OCI-M1 (cell line): ENCODE results near the gene PAK1.

Source experiments
- DNase-seq: peaks from one replicate; lab custom pipeline; 2025; lab: John Stamatoyannopoulos, UW

PAK1 gene

DNA sequence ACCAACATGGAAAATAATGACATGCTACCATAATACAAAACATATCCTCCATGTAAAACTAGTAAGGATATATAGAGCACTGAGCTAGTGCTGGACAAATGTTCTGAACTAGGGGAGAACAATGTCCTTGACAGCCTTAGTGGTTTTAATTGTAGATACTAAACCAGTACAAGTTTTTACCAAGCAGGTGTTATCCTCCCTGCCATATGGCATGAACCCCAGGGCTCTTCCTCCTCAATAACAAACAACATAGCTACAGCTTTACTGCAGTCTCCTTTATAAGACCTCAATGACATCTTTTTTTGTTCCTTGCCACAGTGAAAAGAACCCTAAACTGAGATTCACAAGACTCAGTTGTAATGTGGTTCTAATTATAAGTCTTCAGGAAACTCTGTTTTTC lies 102.2 kb downstream of the PAK1 start:
- no peak for DNase-seq

DNA sequence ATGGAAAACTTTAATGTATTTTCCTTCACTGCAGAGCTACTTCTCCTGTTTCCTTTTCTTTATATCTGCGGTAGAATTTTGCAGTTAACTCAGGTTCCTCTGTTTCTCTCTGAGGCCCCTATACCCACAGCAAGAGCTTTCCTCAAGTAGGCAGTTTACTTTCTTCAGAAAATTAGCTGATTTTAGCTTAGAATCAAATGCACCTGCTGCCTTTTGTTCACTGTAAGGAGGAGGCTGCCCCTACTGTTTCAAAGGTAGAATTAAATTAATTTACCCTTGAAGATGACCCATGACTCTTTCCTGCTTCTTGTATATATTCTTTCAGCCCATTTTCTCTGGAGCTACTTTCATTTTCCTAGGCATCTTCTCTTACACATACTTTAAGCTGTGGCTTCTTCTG lies 103.7 kb downstream of the PAK1 start:
- peak; percentile 74 for DNase-seq

DNA sequence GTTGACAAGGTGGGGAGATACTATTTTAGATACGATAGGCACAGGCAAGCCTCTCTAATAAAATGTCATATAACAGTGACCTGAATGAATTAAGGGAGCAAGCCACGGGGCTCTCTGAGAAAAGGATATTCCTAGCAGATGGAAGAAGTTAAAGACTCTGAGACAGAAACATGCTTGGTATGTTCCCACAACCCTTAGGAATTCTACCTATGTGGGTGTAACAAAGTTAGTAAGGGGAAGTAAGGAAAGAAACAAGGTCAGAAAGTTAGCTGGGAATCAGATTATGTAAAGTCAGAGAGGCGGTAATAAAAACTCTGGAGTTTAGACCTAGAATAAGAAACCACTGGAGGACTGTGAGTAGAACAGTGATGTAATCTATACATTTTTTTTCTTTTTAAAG lies 112.7 kb downstream of the PAK1 start:
- DNase-seq: no peak

DNA sequence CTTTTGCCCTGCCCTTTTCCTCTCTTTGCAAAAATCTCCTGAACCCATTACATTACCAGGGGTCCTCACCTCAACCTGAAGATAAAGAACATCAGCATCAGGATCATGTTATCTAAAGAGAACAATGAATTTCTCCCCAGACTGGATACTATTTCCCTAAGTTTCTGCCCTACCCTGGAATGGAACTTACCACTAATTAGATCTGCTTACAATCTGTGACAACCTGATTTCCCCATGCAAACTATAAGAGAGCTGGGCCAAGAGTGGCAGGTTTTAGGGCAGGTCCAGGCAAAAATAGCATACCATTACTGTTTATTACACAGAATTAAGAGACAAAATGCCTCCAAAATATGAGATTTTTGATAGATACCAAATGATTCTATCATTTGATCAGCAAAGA lies 114.4 kb downstream of the PAK1 start:
- DNase-seq: no peak

DNA sequence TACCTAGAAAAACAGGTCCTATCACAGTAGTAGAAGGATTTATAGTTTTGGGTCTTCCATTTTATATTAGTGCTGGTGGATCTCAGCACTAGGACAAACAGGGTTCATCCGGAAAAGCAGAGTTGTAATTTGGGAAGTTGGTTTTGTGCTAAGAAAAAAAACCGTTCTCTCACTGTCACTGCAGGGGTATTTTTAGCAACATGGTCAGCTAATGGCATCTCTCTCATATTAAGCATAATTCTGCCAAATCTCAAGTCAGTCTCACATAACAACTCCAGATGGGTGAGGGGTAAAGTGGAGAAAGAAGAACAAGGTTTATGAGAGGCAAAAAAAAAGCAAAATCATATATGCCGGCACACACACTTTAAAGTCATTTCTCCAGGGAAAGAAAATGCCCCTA lies 120.8 kb downstream of the PAK1 start:
- no peak for DNase-seq

DNA sequence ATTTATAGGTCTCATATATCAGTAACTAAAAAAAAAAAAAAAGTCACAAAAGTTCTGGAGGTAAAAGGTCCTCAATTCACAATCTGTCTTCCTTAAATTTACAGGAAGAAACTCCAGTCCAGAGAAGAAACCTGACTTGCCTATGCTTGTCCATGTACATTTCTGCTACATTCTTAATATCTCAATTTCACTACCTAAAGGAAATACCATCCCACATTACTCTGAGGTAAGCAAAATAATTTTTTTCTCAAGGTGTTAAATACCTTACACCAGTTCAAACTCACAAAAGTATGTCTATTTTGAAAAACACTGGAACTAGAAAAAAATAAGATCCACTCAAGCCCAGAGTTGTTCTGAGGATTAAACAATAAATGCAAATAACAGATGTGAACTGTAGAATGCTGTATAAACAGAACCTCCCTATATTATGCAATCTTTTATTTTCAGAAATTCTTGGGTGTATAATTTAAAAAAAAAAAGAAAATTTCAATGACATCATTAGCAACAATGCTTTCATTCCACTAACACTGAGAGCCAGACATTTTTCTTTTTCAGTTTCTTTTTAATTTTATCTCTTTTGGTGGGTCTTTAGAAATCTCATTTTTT lies 122.5 kb downstream of the PAK1 start:
- no peak for DNase-seq

DNA sequence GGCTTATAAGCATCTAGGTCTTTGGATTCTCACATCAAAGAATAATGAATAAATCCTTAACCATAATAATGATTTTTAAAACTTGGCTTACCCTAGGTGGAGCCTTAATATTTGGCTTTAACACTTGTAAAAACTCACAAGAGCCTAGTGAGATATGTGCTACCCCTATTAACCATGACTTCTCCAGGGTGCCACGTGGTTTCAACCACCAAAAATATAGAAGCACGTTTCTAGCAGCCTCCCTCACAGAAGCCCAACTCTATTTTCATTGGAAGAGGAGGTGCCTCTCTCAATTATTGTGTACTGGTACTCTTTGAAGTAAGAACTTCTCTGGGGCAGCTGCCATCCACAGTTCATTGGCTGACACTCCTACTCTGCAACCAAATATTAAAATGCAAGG lies 125.9 kb downstream of the PAK1 start:
- no peak for DNase-seq

DNA sequence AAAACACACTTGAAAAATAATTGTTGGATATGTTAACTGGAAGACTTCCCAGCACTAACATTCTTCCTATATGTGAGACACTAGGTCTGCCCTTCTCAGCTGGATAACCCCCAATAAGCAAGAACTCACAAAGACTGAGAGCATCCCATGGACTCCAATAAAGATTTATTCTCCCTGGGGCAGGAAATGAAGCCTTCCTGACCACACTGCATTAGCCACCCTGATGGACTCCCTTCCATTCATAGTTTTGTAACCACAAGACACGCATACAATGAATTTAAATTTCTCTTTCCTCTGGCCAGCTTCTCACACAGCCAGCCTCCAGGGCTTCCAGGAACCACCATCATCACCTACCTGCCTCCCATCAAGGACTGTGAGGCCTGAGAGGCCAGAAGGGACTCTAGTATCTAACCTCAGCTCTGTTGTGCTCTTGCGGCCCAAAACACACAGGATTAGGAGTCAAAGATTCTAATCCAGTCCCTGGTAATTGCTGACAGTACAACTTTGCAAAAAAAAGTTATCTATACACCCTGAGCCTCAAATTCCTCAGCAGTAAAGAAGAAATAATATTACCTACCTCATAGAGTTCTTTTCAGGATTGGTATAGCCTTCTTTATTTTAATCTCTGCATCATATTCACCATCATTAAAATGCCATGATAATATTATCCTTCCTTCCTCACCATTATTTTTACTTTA lies 126.8 kb downstream of the PAK1 start:
- no peak for DNase-seq

DNA sequence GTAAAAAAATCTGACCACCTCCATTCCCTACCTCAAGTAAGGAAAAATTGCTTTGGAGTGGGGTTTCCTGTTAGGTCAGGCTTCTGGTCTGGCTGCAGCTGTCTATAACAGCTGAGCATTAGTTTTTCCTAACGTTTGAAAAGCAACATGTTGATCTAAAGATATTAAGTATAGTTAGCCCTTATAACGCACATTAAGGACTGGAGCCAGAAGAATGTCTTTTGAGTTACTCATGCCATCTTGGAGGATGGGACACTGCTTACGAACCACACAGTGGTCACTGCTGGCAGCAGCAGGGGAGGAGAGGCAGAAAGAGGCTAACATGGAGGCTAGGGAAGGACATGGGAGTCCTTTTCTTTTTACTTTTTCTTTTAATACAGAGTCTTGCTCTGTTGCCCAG lies 128.3 kb downstream of the PAK1 start:
- no peak for DNase-seq

DNA sequence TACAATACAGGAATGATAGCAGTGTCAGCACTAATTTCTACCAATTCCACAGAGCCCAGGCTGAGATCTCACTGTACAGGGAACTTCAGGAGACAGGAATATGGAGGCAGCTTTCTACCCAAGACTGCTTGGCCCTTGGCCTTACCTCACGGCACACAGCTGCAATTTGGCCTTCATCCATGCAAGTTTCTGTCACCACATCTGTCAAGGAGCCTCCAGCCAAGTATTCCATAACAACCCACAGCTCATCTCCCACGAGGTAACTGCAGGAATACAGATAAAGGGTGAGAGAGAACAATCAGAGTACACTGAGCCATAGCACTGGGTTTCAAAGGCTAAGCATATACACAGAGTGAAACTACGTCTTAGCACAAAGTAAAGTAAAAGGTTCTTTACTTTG lies 133.4 kb downstream of the PAK1 start:
- DNase-seq: no peak

DNA sequence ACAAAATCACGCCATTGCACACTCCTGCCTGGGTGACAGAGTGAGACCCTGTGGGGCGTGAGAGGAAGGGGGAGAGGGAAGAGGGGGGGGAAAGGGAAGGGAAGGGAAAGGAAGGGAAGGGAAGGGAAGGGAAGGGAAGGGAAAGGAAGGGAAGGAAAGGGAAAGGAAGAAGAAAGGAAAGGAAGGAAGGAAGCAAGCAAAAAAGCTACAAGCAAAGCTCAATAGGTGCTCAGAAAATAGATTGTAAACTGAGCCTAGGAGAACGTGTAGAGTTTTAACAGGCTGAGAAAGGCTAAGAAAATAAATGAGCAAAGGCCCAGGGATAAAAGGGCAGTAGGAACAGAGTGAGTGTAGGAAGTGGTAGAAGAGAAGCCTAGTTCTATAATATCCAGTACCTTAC lies 141.6 kb downstream of the PAK1 start:
- DNase-seq: no peak

DNA sequence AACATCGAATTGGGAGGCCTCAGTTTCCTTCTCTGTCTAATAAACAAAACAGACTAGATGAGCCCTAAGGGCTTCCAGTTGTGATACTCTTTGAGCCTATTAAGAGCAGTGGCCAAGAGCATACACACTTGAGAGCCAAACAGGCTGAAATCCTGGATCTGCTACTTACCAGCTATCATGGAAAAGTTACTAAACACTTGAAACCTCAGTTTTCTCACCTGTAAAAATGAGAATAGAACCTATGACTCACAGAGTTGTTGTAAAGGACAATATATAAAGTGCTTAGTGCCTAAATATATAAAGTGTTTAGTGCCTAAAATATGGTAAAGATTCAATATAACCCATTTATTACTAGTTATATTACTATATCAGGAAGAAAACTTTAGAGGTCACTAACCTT lies 148.7 kb downstream of the PAK1 start:
- DNase-seq: no peak

DNA sequence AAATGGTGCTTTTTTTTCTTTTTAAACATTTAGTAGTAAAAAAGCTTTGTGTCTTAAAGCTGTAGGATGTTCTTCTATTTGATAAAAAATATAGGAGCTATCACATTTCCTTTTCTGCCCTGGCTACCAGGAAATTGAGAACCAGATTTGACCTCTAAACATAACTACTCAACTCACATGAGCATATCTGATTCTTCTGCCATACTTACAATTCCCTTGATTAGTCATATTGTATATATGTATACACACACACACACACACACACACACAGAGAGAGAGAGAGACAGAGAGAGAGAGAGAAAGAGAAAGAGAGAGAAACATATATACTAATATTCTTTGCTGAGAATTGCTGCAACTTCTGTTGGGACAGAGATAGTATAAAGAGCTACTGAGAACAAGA lies 149.4 kb downstream of the PAK1 start:
- no peak for DNase-seq

DNA sequence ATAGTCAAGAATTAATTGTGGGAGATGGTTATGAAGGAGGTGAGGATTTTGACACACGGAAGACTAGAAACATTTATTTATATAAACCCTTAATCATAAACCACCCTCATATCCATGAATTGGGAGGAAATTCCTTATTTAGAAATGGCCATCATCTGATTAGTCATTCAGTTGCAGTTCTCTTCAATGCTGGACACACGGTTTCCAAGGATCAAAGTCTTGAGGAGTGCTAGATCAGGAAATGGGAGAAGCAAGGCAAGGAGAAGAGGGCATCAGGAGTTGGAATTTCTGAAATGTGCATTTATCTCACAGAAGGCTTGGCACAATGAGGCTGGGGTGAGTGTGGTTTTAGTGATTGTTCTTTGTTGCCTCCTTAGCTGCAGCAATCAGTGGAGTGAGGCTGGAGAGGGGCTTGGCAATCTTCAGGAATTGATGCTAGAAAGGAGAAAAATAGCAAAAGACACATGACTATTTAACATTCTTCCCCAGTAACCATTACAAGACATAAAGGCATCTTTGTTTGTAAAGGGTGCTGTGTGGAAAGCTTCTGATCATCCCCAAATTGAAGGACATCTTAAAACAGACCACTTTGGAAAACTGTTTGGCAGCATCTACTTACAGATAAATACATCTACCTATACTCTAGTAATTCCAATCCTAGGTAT lies 150.8 kb downstream of the PAK1 start:
- no peak for DNase-seq

DNA sequence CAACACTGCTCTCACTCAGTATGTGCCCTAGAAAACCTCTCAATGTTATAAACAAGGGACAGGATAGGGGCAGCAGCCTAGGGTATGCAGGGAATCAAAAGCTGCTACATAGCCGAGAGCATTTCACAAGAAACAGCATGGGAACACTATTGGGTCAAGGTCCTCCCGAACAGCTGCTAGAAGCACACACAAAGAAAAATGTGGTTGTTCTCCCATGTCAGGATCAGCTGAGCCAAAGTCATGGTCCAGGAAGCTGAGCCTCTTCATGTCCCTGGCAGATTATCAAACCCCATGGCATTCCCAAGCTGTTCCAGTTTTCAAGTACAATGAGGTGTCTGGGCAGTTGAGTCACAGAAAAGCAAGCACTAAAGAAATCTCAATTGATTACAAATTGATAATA lies 151.4 kb downstream of the PAK1 start:
- DNase-seq: no peak

DNA sequence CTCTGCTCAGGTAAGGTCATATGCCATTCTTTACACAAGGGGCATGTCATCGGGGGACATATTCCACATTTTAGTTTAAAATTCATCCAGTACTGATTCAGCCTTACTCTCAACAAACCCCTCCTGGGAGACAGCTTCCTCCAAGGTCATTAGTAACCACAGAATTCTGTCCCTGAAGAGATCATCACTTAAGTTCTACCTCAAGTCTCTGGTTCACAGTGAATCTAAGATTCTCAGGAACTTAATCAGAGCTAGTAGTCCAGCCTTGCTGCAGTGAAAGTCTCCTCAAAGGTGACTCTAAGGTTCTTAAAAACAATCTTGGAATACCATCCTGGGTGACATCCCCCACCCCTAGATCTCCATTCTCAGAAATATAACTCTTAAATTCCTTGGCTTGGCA lies 153.5 kb downstream of the PAK1 start:
- DNase-seq: no peak

DNA sequence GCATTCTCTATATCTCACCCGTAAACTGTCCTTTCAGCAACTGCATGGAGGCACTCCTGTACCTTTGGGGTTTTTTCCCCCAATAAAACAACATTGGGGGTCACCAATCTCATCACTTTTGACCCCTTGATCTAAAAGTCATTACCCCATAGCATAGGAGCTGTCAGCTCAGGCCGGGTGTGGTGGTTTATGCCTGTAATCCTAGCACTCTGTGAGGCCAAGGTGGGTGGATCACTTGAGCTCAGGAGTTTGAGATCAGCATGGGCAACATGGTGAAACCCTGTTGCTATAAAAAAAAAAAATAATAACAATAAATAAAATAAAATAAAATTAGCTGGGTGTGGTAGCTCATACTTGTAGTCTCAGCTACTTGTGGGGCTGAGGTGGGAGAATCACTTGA lies 155.3 kb downstream of the PAK1 start:
- DNase-seq: no peak

DNA sequence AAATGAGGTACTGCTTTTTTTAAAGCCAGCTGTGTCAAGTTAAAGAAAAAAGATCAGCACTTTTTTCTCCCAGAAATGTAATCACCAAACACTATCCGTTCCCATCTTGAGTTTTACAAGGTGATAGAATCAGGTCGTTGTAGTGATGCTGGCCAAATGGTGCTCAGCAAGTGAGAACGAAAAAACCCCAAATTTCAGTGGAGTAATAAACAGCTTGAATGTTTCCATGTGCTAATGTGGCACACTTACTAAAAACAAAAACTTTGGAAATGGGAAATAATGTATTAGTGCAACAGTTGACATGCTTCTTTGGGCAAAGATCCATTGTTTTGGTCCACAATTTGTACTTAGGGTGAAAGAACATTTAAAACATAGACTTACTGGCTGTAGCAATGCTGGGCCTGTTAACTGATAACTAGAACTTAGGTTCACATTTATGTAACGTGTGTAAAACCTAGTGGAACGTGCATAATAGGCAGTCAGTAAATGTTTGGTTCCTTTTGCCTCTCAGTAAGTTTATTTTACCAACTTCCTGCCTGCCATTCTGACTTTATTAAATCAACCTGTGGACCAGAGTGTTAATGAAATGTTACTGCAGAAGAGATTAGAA lies 157.1 kb downstream of the PAK1 start:
- no peak for DNase-seq

DNA sequence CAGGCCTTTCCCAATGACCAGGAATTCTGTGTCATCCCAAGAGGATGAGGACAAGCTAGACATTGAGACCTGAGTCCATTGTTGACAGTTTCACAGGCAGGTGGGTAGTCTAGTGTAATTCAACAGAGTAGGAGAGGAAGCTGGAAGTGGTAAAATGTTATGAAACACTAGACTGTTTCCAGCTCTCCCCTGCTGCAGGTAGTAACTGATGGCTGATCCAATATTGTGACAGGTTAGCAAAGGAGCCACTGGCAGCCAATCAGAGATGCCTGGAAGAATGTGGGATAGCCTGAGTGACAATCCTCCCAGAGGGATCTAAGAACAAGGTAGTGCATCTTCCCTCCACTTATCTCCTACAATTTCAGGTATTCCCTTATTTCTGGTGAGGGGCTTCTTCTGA lies 161.8 kb downstream of the PAK1 start:
- DNase-seq: no peak

DNA sequence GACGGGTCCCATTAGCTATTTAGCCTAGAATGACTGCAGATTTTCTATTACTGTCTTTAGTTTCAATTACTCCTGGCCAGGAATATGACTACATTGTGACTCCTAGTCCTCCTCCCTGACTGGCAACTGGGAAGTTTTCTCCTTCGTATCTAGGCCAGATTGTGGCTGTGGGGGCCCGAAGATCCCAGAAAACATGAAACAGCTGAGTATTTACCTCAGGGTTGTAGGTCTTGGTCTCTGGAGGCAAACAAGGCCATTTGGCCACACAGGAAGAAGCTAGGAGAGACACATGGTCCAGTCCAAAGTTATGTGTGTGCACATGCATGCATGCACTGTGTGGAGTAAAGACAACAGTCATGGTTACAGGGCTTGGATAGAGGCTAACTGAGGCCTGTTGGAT lies 162.2 kb downstream of the PAK1 start:
- DNase-seq: no peak

DNA sequence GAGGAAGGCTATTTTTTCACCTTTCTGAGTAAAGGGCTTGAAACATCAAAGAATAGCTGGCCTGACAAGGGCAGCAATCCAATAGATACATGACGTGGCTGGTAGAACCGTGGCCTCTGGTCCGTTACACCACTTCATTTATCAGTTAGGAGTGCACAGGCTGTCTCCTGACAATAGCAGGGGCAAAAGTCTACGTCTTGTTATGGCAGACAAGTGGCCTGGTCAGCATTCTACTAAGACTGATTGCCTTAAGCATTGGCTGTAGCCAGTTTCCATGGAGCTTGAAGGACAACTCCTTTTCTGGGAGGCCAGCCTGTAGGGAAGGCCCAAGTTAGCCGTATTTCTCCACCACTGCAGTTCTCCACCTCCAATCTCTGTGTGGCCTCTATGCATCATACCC lies 163.2 kb downstream of the PAK1 start:
- no peak for DNase-seq

DNA sequence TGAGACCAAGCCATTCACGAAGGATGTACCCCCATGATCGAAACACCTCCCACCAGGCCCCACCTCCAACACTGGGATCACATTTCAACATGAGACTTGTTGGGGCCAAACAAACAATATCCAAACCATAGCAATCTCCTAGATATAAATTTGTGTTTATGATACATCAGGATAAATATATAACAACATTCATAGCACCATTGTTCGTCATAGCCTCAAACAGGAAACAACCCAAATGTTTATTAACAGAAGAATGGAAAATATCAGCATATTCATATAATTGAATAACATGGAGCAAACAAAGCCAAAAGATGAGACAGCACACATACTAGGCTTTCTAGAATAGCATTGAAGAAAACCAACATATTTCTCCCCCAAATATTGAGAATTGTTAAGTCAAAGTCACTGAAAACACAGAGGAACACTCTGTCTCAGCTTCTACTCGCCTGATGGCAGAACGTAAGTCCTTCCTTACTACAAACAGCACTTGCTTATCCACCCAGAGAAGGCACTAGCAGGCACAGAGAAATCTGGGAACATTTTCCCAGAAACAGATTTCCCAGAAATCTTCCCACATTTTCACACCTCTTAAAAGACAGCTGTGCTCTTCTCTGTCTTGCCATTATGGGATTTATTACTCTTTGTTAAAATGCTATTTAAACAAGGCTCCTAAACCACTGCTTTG lies 164.4 kb downstream of the PAK1 start:
- DNase-seq: no peak

DNA sequence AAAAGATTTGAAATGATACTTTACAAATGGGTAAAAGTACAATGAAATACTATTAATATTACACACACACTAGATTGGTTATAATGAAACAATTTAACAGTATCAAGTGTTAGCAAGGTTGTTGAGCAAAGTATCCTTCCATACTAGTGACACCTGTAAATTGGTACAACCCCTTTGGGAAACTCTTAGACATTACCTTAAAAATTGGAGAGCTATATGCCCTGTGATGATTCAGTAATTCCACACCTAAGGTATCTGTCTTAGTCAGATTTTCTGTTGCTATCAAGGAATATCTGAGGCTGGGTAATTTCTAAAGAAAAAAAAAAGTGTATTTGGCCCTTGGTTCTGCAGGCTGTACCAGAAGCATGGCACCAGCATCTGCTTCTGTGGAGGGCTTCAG lies 165.1 kb downstream of the PAK1 start:
- no peak for DNase-seq
